Nephron progenitor cell (in vitro differentiated cells): ENCODE results near the gene ADD1.

ENCODE experiments used
- DNase-seq: peaks from one replicate; pipeline ENCODE4 v3.0.0; 2021
- H3K27ac Mint-ChIP-seq: 2 replicates; pipeline ENCODE4 v1.8.0; 2021; ENCODE audit warnings: mild to moderate bottlenecking, moderate library complexity, mixed read lengths
- H3K27me3 Mint-ChIP-seq: 2 replicates; pipeline ENCODE4 v1.8.0; 2021; ENCODE audit warnings: mild to moderate bottlenecking, low read depth, mixed read lengths; ENCODE audit not compliant: poor library complexity
- H3K36me3 Mint-ChIP-seq: 2 replicates; pipeline ENCODE4 v1.8.0; 2021; ENCODE audit warnings: low read depth, mixed read lengths
- H3K4me1 Mint-ChIP-seq: 2 replicates; pipeline ENCODE4 v1.8.0; 2021; ENCODE audit warnings: mixed read lengths
- H3K4me3 Mint-ChIP-seq: 2 replicates; pipeline ENCODE4 v1.8.0; 2021; ENCODE audit warnings: mild to moderate bottlenecking, moderate library complexity, mixed read lengths
- H3K9me3 Mint-ChIP-seq: 2 replicates; pipeline ENCODE4 v1.8.0; 2021; ENCODE audit warnings: mild to moderate bottlenecking, moderate library complexity, mixed read lengths
- TF ChIP-seq, protein P1 (sequence below): fragments of 200-600 bp; sonication (generic); IDR thresholded peaks from 2 replicates; pipeline ENCODE4 v1.5.0; 2021; ENCODE audit warnings: antibody characterized with exemption

The ADD1 gene

GRCh38 chr4:2806390-2807355 lies 37.0 kb upstream of the ADD1 start:
- Mint-ChIP-seq H3K4me1 (peaks cover 34% of the 10 kb centered on the region), H3K27ac (peak overlapping the region; percentile 17), H3K9me3 (no peaks in the 10 kb centered on the region), H3K4me3 (no peak overlapping the region), H3K36me3 (no peaks in the 10 kb centered on the region), H3K27me3 (peaks cover 3% of the 10 kb centered on the region)
- no peak for DNase-seq
- TF ChIP-seq, protein P1, sequence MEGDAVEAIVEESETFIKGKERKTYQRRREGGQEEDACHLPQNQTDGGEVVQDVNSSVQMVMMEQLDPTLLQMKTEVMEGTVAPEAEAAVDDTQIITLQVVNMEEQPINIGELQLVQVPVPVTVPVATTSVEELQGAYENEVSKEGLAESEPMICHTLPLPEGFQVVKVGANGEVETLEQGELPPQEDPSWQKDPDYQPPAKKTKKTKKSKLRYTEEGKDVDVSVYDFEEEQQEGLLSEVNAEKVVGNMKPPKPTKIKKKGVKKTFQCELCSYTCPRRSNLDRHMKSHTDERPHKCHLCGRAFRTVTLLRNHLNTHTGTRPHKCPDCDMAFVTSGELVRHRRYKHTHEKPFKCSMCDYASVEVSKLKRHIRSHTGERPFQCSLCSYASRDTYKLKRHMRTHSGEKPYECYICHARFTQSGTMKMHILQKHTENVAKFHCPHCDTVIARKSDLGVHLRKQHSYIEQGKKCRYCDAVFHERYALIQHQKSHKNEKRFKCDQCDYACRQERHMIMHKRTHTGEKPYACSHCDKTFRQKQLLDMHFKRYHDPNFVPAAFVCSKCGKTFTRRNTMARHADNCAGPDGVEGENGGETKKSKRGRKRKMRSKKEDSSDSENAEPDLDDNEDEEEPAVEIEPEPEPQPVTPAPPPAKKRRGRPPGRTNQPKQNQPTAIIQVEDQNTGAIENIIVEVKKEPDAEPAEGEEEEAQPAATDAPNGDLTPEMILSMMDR = no peak

DNA sequence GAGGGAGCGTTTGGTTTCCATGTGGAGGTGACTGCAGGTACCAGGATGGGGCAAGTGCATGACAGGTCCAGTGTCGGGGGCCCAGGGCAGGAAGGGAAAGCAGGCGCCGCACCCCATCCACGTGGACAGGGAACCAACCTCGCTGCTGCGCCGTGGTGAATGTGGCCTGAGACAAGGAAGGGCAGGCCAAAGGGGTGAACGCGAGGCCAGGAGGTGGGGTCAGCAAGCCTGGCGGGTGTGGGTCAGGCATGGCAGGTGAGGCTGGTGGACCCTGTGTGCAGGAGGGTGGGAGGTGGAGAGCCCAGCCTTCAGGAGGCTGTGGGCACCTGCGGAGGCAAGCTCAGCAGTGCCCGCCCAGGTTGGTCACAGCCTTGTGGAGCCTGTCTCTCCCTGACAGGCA lies 36.1 kb upstream of the ADD1 start:
- Mint-ChIP-seq H3K9me3 (no peaks in the 10 kb centered on the region), H3K4me3 (no peak overlapping the region), H3K27ac (no peak overlapping the region), H3K4me1 (peaks cover 41% of the 10 kb centered on the region), H3K27me3 (peaks cover 3% of the 10 kb centered on the region), H3K36me3 (no peaks in the 10 kb centered on the region)
- TF ChIP-seq, protein P1 = no peak
- DNase-seq = no peak

DNA sequence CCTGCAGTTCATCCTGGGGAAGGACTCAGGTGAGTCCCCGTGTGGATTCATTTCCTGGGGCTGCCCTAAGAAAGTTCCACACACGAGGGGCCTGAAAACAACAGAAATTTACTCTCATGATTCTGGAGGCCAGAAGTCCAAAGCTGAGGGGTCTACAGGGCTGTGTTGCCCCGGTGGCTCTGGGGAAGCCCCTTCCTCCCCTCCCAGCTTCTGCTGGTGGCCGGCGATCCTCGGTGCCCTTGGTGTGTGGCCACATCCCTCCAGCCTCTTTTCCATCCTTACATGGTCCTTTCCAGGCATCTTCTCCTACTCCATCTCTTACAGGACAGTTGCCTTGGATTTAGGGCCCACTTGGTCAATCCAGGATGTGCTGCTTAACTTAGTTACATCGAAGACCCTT lies 35.6 kb upstream of the ADD1 start:
- no peak for DNase-seq
- Mint-ChIP-seq H3K36me3 (no peaks in the 10 kb centered on the region), H3K4me1 (peaks cover 46% of the 10 kb centered on the region), H3K9me3 (no peaks in the 10 kb centered on the region), H3K27me3 (peaks cover 3% of the 10 kb centered on the region), H3K4me3 (no peak overlapping the region), H3K27ac (no peak overlapping the region)
- TF ChIP-seq, protein P1 = no peak

GRCh38 chr4:2809610-2810180 lies 33.9 kb upstream of the ADD1 start:
- TF ChIP-seq, protein P1 = no peak
- Mint-ChIP-seq H3K27ac (peak overlapping the region; percentile 39), H3K36me3 (peaks cover 5% of the 10 kb centered on the region), H3K4me3 (peak overlapping the region; percentile 55), H3K4me1 (peaks cover 53% of the 10 kb centered on the region), H3K27me3 (peaks cover 3% of the 10 kb centered on the region), H3K9me3 (no peaks in the 10 kb centered on the region)
- DNase-seq = peak; percentile 81

DNA sequence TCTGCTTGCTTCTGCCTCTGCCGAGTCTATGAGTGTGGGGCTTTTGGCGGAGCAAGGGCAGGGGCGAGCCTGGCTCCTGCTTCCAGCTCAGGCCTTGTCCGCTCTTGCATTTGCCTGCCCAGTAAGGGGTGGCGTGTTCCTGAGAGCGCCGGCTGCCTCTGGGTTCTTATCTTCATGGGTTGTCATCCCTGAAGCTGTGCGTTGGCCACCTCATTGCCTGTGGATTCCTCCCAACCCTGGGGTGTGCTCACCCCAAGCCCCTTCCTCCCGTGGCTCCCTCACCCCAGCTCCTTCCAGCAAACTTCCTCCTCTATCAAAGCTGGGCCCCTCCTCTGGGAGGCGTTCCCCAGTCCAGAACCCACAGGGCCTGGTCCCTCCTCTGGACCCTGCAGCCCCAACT lies 33.3 kb upstream of the ADD1 start:
- no peak for DNase-seq
- Mint-ChIP-seq H3K9me3 (peaks cover under 1% of the 10 kb centered on the region), H3K4me3 (no peak overlapping the region), H3K4me1 (peaks cover 53% of the 10 kb centered on the region), H3K27ac (peak overlapping the region; percentile 29), H3K27me3 (peaks cover 3% of the 10 kb centered on the region), H3K36me3 (peaks cover 5% of the 10 kb centered on the region)
- TF ChIP-seq, protein P1 = no peak
